HG03139 (cell line): ENCODE data around the gene RRP1.

Source experiments
- ATAC-seq: cut with Tn5 transposase; IDR thresholded peaks from one replicate; pipeline ENCODE4 v1.9.1; 2021; ENCODE audit not compliant: unreplicated experiment

RRP1 gene

DNA sequence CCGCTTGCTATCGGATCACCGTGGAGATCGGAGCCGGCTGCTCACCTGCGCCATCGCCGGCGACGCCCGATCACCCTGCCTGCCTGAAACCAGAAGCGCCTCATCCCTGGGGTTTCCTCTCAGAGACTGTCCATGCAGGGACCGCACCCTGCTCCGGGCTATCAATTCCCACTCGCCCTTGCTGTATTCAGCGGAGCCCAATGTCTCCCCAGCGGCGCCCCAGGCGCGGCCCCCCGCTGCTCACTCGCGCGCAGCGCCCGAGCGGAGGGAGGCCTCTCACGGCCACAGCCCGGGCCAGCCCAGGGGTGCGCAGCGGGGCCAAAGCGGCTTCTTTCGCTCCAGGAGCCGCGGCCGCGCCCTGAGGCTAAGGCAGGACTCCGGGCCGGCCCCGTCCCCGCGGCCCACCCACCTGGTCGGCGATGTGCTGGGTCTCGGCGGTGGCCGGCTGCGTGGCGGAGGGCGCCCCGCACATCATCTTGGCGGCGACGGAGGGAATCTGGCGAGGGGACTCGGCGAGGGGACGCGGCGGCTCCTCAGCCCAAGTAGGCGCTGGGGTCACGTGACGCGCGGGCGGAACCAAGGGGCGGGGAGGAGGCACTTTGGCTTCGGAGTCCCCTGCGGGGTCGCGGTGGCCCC, 13.5 kb upstream of the RRP1 start, which contains the start of gene CSTB:
CSTB (minus strand) TSS at position 514 of the 636 bp plus-strand sequence; CDS start at position 475, 39 bp downstream.
- peak; percentile 70 for ATAC-seq

DNA sequence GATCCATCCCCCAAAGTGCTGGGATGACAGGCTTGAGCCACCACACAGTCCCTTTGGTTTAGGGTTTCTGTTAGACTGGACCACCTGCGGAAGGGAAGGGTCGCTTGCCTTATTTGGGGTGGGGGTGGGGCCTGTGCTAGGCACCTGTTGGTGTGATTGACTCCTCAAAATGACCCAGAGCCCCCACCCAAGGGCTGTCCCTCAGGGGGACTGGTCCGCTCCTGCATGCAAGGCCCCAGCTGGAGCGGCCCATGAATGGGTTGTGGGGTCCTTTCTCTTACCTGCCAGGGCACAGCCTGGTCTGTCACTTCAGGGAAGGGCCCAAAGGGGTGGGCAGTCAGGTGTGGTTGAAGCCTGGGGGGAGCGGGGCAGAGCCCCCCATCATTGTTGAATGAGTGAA, 11.4 kb upstream of the RRP1 start:
- ATAC-seq: no peak

- ATAC-seq: no peak
Measured at GRCh38 chr21:43778469-43779335, 10.7 kb upstream of the RRP1 start.

DNA sequence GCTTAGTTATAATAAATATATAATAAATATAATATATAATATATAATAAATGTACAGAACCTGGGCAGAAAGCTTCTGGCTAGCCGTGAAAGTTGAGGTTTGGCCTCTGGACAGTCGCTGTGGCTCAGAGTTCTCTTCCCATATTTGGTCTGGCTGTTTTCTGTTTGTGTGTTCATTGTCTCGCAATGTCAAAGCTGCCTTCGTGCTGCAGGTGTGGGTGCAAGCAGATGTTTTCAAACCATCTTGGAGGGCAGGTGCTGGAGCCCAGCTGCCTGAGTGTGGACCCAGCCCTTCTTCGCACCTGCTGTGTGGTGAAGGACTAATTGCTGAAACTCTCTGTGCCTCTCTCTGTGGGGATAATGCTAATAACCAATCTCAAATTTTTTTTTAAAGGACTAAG, 9.7 kb upstream of the RRP1 start:
- no peak for ATAC-seq

- ATAC-seq: no peak
Measured at GRCh38 chr21:43781846-43782245, 7.5 kb upstream of the RRP1 start.

DNA sequence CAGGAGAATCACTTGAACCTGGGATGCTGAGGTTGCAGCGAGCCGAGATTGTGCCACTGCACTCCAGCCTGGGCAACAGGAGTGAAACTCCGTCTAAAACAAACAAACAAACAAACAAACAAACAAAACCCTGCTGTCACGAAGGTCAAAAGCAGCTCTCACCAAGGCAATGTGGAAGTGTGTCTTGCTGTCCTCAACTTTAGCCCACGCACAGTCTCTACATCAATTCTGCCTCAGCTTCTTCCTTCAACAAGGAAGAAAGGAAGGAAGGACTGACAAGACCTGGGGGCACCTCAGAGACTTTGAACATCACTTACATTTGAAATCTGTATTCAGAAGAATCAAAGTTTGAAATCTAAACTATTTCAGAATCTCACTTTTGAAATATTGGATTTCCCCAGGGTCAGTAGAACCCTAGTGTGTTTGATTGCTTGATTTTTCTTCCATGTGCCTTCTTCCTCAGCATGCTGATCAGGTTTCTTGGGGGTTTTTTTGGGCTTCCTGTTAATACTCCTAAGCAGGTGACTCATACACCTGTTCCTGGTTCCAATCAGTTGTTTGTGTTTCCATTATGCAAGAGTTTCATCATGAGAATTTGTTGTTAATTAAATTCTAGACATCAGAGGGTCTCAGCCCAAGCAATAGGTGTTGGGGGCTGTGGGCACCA, 6.8 kb upstream of the RRP1 start:
- ATAC-seq: no peak

GRCh38 chr21:43783098-43783700, 6.2 kb upstream of the RRP1 start:
- ATAC-seq: no peak

DNA sequence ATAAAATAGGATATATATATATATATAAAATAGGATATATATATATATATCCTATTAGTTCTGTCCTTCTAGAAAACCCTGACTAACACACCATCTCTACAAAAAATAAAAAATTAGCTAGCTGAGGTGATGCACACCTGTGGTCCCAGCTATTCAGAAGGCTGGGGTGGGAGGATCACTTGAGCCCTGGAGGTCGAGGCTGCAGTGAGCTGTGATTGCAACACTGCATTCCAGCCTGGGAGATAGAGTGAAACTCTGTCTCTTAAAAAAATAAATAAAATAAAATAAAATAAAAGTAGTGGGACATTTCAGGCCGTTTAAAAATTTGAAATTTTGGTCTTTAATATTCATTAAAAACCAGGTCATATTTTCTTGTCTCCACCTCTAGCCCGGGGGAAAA, 4.2 kb upstream of the RRP1 start:
- ATAC-seq: no peak

DNA sequence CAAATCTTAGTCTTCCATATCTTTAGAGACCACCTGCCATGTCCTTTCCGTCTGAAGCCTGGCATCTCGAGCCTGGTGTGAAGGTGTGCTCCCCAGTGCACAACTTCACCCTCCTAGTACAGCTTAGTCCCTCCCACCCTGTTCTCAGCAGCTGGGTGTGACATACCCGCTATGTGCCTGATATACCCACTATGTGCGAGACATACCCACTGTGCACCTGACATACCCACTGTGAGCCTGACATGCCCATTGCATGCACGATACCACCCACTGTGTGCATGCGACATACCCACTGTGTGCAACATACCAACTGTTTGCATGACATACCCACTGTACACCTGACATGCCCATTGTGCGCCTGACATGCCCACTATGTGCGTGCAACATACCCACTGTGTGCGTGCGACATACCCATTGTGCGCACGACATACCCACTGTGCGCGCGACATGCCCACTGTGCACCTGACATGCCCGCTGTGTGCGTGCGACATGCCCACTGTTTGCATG, 3.0 kb upstream of the RRP1 start:
- no peak for ATAC-seq

DNA sequence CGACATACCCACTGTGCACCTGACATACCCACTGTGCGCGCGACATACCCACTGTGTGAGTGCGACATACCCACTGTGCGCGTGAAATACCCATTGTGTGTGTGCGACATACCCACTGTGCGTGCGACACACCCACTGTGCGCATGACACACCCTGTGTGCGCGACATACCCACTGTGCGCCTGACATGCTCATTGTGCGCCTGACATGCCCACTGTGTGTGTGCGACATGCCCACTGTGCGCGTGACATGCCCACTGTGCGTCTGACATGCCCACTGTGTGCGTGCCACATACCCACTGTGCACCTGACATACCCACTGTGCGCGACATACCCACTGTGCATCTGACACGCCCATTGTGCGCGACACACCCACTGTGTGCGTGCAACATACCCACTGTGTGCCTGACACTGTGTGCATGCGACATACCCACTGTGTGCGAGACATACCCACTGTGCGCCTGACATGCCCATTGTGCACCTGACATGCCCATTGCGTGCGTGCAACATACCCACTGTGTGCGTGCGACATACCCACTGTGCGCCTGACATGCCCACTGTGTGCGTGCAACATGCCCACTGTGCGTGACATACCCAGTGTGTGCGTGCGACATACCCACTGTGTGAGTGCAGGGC, 2.5 kb upstream of the RRP1 start:
- ATAC-seq: no peak

DNA sequence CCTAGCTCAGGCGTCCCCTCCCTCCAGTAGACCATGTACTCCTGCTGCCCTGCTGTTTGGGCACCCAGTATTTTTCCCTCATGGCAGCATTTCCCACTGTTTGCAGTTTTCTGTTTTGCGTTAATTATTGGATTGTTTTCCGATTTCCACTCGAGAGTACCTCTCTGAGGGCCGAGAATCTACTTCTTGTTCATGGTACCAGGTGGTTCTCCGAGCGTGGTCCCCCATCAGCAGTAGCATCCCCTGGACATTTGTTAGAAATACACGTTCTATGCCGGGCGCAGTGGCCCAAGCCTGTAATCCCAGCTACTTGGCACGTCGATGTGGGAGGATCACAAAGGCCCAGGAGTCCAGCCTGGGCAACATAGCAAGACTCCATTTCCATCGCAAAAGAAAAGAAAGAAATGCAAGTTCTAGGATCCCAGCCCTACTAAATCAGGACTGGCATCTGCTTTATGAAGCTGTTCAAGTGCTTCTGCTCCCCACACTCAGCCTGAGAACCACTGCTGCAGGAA, 690 bp downstream of the RRP1 start:
- no peak for ATAC-seq

- no peak for ATAC-seq
Measured at GRCh38 chr21:43792406-43792805, 3.0 kb downstream of the RRP1 start.

DNA sequence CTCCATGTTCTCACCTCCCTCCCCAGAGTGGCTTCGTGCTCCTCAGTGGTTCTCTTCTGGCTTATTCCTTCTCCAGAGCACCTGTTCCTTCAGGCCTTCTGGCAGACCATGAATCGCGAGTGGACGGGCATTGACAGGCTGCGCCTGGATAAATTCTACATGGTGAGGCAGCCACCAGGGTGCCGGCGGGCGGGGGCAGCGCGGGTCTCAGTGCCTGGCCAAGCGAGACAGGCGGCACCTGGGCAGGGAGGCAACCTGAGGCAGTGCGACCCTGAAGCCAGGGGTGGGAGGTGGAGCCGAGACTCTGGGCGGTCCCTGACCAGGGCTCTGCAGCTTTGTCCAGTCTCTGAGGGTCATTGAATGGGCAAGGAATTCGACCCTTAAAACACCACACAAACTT, 3.9 kb downstream of the RRP1 start:
- no peak for ATAC-seq

DNA sequence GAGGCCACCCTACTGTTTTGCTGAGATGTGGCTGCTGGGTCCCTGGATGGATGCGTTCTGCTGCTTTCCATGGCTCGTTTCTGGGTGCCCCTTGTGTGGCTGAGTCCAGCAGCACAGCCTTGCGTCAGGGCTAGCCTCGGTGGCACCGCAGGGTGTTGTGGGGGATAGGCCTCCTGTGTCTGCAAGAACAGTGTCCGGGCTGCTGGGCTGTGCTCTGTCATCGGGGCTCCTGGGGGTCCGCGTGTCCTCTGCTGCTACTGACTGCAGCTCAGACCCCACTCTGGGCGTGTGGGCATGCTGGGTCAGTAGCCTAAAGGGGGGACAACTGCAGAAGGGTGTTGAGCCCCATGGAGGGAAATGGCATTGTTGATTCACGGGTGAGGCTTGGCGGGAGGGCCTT, 4.9 kb downstream of the RRP1 start:
- no peak for ATAC-seq

DNA sequence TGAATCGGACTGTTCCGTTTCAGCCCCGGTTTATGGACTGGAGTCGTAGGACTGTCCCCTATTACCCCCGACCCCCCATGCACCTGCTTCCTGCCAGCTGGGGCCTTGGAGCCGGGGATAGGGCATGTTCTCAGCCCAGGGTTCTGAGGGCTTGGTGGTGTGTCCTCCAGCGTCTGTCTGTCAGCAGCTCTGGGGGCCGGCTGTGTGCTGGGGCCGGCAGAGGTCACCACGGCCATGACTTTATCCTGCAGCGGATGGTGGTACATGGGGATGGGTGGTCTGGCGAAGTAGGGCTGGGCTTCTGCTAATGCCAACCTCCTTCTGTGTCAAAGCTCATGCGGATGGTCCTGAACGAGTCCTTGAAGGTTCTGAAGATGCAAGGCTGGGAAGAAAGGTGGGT, 5.5 kb downstream of the RRP1 start:
- no peak for ATAC-seq

DNA sequence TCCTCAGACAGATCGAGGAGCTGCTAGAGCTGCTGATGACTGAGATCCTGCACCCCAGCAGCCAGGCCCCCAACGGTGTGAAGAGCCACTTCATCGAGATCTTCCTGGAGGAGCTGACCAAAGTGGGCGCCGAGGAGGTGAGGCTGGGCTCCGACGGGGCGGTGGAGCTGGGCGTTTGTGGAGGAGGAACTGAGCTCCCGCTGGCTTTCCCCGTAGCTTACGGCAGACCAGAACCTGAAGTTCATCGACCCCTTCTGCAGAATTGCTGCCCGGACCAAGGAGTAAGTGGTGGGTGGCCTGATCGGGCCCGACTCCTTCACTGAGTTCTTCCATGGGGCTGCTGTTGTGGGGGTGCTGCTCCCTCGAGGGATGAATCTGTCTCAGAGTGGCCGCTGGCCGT, 8.0 kb downstream of the RRP1 start:
- no peak for ATAC-seq

GRCh38 chr21:43797925-43798715, 8.7 kb downstream of the RRP1 start:
- no peak for ATAC-seq

GRCh38 chr21:43799301-43799840, 10.0 kb downstream of the RRP1 start:
- ATAC-seq: no peak

DNA sequence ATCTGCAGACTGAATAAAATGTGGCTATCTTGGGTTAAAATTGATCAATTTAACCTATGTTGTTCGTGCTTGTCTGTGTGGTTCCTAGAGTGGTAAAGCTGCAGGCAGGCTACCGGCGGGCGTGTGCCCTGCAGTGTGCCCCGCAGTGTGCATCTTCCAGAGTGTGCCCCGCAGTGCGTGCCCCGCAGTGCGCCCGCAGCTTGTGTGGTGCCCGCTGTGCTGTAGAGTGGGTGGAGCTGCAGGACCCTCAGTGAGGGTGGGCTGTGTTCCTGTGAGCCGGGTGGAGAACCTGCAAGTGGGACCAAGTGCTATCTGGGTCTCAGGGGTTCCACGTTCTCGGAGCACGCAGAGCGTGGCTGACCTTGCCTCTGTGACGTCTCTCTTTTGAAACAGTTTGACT, 10.7 kb downstream of the RRP1 start:
- no peak for ATAC-seq

DNA sequence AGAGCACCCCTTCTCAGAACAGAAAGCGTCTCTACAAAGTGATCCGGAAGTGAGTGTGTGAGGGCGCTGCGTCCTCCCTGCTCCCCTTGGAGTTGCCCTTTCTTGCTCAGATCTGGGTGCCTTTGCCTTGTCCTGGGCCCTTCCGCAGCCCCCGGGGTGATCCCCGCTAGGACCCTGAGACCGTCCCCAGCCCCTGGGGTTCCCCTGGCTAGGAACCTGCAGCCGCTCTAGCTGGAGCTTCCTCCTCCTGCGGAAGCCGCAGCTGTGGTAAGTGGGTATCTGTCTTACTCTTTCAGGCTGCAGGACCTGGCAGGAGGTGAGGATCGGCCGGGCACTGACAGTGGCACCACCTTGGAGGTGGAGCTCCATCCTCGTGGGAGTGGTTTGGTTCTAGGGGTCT, 11.2 kb downstream of the RRP1 start:
- ATAC-seq: no peak
